Glomerular visceral epithelial cell (primary cell): ENCODE results near the gene HIVEP3.
A peak's percentile ranks its signal among the peaks of the same experiment; 100 is the strongest.

Experiments
- DNase-seq: peaks from one replicate; pipeline ENCODE4 v3.0.0-alpha.2; 2016; ENCODE audit errors: extremely low spot score

Gene HIVEP3

GRCh38 chr1:41665962-41666917, 252.5 kb downstream of the HIVEP3 start:
- DNase-seq = no peak

- peak; percentile 82 for DNase-seq
Measured at GRCh38 chr1:41664861-41665640, 253.7 kb downstream of the HIVEP3 start.

- DNase-seq = no peak
Measured at GRCh38 chr1:41663671-41664400, 254.9 kb downstream of the HIVEP3 start.

GRCh38 chr1:41662765-41663437, 255.8 kb downstream of the HIVEP3 start:
- DNase-seq = peak; percentile 72

- DNase-seq = peak; percentile 76
Measured at GRCh38 chr1:41662061-41662764, 256.5 kb downstream of the HIVEP3 start.

- DNase-seq = no peak
Measured at GRCh38 chr1:41661428-41662060, 257.2 kb downstream of the HIVEP3 start.

- no peak for DNase-seq
Measured at GRCh38 chr1:41660570-41661427, 257.9 kb downstream of the HIVEP3 start.

- DNase-seq = no peak
Measured at GRCh38 chr1:41659903-41660302, 258.8 kb downstream of the HIVEP3 start.

DNA sequence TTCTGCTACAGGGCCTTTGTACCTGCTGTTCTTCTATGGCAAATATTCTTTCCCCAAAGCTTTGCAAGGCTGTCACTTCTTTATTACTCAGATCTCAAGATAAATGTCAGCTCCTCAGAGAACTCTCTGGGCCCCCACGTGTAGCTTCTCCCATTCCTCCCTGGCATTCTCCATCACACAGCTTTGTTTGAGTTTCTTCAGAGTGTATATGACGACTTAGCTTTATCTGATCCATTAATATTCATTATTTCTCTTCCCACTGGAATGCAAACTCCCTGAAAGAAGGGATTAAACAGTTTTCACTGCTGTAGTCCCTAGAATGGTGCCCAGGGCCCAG, 259.6 kb downstream of the HIVEP3 start:
- DNase-seq = no peak

DNA sequence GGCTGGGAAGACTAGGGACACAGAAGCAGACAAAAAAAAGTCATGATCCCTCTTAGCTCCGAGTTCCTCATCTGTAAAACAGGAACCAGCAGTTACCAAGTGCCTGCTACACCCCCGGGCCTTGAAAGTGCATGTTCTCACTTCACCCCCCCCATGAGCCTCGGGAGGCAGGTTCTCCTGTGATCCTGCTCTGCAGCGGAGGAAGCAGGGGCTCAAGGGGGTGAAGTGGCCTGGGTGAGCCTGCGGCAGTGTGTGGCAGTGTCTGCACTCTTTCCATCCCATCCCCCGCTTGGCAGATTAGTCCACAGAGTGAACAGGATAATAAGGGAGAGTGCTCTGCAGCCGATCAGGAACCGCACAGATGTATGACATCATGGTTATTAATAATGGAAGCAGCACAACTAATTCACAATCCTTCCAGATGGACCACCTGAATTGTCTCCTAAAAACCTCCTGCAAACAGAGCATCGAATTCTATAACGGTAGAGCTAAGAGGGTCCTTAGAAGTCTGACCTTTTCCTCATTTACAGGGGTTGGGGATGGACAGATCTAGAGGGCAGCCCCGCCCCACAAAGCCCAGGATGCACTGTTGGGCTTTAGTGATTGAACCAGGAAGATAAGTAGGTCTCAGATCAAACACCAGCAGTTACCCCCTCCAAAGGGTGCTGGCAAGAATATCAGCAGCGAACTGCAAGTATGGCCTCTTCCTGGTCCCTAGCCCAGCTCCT, 260.1 kb downstream of the HIVEP3 start:
- DNase-seq = no peak

- no peak for DNase-seq
Measured at GRCh38 chr1:41657679-41658295, 260.9 kb downstream of the HIVEP3 start.

DNA sequence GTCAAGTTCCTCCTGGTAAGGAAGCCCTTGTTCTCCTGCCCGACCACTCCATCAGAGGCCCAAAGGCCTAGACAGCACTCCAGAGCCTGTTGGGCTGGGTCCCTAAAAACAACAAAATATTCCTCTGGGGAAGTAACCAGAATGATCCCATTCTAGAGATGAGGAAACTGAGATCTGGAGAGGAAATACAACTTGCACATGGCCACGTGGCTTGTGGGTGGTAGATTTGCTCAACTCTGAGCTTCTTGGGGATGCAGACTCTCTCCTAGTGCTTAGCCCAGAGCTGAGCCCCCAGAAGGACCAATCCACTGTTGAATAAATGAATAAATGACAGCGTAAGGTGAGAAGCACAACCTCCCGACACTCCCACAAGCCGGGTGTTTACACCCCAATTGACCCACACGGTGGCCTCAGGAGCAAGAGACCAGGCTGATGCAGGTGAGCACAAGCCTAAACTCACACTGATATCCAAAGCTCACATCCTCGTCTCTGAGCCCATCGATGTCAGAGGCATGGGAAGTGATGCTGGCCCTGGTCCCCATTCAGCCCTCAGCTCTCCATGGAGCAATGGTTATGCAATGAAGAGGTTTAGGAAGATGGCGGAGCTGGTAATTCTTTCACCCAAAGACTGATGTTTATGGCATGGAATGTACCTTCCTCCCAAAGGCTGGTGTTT, 261.8 kb downstream of the HIVEP3 start:
- no peak for DNase-seq

- no peak for DNase-seq
Measured at GRCh38 chr1:41656068-41656467, 262.7 kb downstream of the HIVEP3 start.

GRCh38 chr1:41655632-41656031, 263.1 kb downstream of the HIVEP3 start:
- DNase-seq = no peak

DNA sequence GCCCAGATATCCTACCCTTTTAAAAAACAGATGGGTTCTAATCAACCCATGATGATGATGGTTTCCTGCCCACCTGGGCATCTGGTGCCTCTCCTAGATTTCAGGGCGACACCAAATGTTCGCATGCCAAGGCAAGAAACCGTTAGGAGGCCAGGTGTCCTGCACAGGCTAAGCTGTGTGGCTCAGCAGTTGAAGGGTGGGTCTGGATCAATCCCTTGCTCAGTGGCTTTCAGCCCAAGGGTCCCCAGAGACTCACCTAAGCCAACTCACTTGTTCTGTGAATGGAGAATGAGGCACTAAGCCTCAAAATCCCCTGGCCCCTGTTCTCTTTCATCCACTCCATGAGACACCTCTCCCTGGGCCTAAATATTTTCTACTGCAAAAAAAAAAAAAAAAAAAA, 265.1 kb downstream of the HIVEP3 start:
- DNase-seq = no peak

GRCh38 chr1:41652384-41653265, 266.1 kb downstream of the HIVEP3 start:
- DNase-seq = no peak
